ENCODE data around the gene ZNF624. TPM values are rescaled to one million over a fixed set of nuclear protein-coding genes. Genes with fewer than 3 reads are reported as not detected.
"Not testable (repeated sequence)": the region's sequence is repeated elsewhere in the genome, so short reads cannot be mapped to it uniquely, and the experiment has no call there.

ZNF624 gene
- total RNA-seq, 2 experiments from 2014 or later, result 3.5 to 5.8 TPM

DNA sequence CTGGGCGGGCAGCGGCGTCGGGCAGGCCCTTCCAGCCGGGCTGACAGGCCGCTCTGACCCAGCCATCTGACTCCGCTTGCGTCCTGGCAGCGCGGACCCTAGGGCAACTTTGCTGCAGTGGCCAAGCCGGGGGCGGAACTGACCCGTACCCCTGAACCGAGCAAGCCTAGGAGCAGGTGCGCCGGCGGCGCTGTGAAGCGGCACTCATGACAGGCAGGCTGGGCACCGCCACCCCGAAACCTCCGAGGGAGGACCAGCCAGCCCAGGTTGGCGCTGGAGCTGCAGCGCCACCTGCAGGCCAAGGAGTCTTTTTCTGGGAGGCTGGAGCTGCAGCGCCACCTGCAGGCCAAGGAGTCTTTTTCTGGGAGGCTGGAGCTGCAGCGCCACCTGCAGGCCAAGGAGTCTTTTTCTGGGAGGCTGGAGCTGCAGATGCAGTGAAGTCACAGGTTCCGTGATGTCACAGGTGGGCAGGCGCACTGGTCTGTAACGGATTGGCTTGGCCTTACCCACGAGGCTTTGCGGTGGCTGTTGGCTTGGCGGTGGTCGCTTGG lies 36.2 kb upstream of the ZNF624 start, which contains the start of gene CCDC144A:
TSS of gene CCDC144A (plus strand) at position 511 of the 551 bp plus-strand sequence. CDS start 160 bp downstream, outside the sequence.
- POLR2A ChIA-PET; H3K9me3 ChIP-seq (ENCODE audit: low read length); H3K4me3 ChIP-seq (ENCODE audit: low read depth, low read length, poor library complexity, severe bottlenecking); H3K79me2 ChIP-seq (ENCODE audit: insufficient read depth, low read depth, low read length); H3K4me1 ChIP-seq (ENCODE audit: insufficient read depth, low read length, poor library complexity, severe bottlenecking); H3K4me2 ChIP-seq (ENCODE audit: low read length); H2AFZ ChIP-seq (ENCODE audit: low read length); H3K36me3 ChIP-seq (ENCODE audit: insufficient read depth, low read length); H4K20me1 ChIP-seq (ENCODE audit: insufficient read depth, low read length); BruUV-seq (replicated peaks); H3K9me2 ChIP-seq (ENCODE audit: insufficient read depth, low read length); H3K27ac ChIP-seq (ENCODE audit: low read depth, low read length, poor library complexity, severe bottlenecking): not testable (repeated sequence)
- CTCF ChIA-PET (ENCODE audit: unreplicated experiment), result interaction anchor here (0.6 kb wide), 1 partner anchor 333 kb away, joined by 3 read pairs; no protein-coding TSS in a partner anchor
- intact Hi-C loops (cut with micrococcal nuclease; ENCODE audit: unreplicated experiment), result loop anchor here (5.0 kb wide), 1 partner anchor 153 kb away; no protein-coding TSS in a partner anchor
- TF ChIP-seq, protein P1, sequence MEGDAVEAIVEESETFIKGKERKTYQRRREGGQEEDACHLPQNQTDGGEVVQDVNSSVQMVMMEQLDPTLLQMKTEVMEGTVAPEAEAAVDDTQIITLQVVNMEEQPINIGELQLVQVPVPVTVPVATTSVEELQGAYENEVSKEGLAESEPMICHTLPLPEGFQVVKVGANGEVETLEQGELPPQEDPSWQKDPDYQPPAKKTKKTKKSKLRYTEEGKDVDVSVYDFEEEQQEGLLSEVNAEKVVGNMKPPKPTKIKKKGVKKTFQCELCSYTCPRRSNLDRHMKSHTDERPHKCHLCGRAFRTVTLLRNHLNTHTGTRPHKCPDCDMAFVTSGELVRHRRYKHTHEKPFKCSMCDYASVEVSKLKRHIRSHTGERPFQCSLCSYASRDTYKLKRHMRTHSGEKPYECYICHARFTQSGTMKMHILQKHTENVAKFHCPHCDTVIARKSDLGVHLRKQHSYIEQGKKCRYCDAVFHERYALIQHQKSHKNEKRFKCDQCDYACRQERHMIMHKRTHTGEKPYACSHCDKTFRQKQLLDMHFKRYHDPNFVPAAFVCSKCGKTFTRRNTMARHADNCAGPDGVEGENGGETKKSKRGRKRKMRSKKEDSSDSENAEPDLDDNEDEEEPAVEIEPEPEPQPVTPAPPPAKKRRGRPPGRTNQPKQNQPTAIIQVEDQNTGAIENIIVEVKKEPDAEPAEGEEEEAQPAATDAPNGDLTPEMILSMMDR (conservative IDR thresholded peaks at IDR 0.05; ENCODE audit: low read length), result peak; percentile 80
- DNase-seq (ENCODE audit: low spot score), result peak; percentile 41

DNA sequence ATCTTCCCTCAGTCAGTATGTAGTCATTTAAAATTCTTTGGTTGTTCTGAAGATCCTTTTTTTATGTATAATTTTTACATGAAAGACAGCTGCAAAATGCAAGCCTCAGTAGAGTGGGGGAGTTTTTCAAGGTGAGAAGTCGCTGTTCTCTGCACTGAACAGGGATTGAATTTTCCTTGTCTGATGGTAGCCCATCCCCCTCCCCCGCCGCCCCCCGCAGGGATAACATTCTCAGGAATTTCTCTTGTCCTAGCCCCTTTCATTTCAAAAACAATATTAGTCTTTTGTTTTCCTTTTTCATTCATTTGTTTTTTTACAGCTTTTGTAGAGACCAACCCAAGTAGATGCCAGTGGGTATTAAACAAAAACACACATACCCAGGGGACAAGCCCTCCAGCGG lies 33.5 kb upstream of the ZNF624 start:
- H2AFZ ChIP-seq (ENCODE audit: low read length); H4K20me1 ChIP-seq (ENCODE audit: insufficient read depth, low read length); BruUV-seq (replicated peaks); H3K27ac ChIP-seq (ENCODE audit: low read depth, low read length, poor library complexity, severe bottlenecking); H3K9me3 ChIP-seq (ENCODE audit: low read length); H3K4me2 ChIP-seq (ENCODE audit: low read length); H3K4me1 ChIP-seq (ENCODE audit: insufficient read depth, low read length, poor library complexity, severe bottlenecking); H3K79me2 ChIP-seq (ENCODE audit: insufficient read depth, low read depth, low read length); POLR2A ChIA-PET; H3K4me3 ChIP-seq (ENCODE audit: low read depth, low read length, poor library complexity, severe bottlenecking); CTCF ChIA-PET (ENCODE audit: unreplicated experiment); H3K36me3 ChIP-seq (ENCODE audit: insufficient read depth, low read length); DNase-seq (ENCODE audit: low spot score); H3K9me2 ChIP-seq (ENCODE audit: insufficient read depth, low read length): not testable (repeated sequence)
- intact Hi-C loops (cut with micrococcal nuclease; ENCODE audit: unreplicated experiment), result loop anchor here (5.0 kb wide), 1 partner anchor 150 kb away; no protein-coding TSS in a partner anchor

DNA sequence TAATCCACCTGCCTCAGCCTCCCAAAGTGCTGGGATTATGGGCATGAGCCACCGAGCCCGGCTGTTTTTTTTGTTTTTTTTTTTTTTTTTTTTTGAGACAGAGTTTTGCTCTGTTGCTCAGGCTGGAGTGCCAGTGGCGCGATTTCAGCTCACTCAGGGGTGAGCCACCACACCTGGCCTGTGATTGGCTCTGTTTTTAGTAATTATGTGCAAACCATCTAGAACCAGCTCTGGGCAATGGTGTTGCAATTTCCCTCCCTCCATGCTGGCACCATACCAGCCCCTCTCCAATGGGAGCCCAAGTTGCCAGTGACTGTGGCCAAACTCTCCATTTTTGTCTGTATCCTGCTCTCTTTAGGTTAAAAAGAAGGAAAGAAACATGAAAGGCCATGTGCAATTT lies 32.4 kb upstream of the ZNF624 start:
- CTCF ChIA-PET (ENCODE audit: unreplicated experiment); BruUV-seq (replicated peaks): not testable (repeated sequence)
- intact Hi-C loops (cut with micrococcal nuclease; ENCODE audit: unreplicated experiment), result loop anchor here (5.0 kb wide), 1 partner anchor 149 kb away; no protein-coding TSS in a partner anchor

DNA sequence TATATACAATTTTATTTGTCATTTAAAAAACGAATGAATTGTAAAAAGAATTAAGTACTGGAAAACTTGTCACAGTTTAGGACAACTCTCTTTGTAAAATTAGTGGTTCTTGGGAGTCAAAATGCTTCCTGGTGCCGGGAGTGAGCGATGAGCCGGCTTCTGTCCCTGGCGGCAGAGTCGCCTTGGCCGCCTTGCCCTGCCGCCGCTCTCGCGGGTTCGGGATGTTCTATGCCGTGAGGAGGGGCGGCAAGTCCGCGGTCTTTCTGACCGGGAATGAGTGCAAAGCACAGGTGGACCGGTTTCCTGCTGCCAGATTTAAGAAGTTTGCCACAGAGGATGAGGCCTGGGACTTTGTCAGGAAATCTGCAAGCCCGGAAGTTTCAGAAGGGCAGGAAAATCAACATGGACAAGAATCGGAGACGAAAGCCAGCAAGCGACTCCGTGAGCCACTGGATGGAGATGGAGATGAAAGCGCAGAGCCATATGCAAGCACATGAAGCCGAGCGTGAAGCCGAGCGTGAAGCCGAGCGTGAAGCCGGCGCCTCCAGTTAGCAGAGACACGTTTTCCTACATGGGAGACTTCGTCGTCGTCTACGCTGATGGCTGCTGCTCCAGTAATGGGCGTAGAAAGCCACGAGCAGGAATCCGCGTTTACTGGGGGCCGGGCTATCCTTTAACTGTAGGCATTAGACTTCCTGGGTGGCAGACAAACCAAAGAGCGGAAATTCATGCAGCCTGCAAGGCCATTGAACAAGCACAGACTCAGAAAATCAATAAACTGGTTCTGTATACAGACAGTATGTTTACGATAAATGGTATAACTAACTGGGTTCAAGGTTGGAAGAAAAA lies 29.9 kb upstream of the ZNF624 start:
- H3K36me3 ChIP-seq (ENCODE audit: insufficient read depth, low read length); POLR2A ChIA-PET; H3K9me3 ChIP-seq (ENCODE audit: low read length); H3K4me1 ChIP-seq (ENCODE audit: insufficient read depth, low read length, poor library complexity, severe bottlenecking); H4K20me1 ChIP-seq (ENCODE audit: insufficient read depth, low read length); H2AFZ ChIP-seq (ENCODE audit: low read length); H3K27ac ChIP-seq (ENCODE audit: low read depth, low read length, poor library complexity, severe bottlenecking); BruUV-seq (replicated peaks); DNase-seq (ENCODE audit: low spot score); H3K4me3 ChIP-seq (ENCODE audit: low read depth, low read length, poor library complexity, severe bottlenecking); H3K9me2 ChIP-seq (ENCODE audit: insufficient read depth, low read length); CTCF ChIA-PET (ENCODE audit: unreplicated experiment); H3K4me2 ChIP-seq (ENCODE audit: low read length); H3K79me2 ChIP-seq (ENCODE audit: insufficient read depth, low read depth, low read length): not testable (repeated sequence)
- intact Hi-C loops (cut with micrococcal nuclease; ENCODE audit: unreplicated experiment), result loop anchor here (5.0 kb wide), 1 partner anchor 91 kb away; no protein-coding TSS in a partner anchor

More for the DNA sequence above, 32.4 kb upstream of the ZNF624 start:
- H3K36me3 ChIP-seq (ENCODE audit: insufficient read depth, low read length); H3K4me1 ChIP-seq (ENCODE audit: insufficient read depth, low read length, poor library complexity, severe bottlenecking); H3K79me2 ChIP-seq (ENCODE audit: insufficient read depth, low read depth, low read length); DNase-seq (ENCODE audit: low spot score); H2AFZ ChIP-seq (ENCODE audit: low read length); H4K20me1 ChIP-seq (ENCODE audit: insufficient read depth, low read length); H3K4me3 ChIP-seq (ENCODE audit: low read depth, low read length, poor library complexity, severe bottlenecking); H3K9me3 ChIP-seq (ENCODE audit: low read length); H3K27ac ChIP-seq (ENCODE audit: low read depth, low read length, poor library complexity, severe bottlenecking); H3K9me2 ChIP-seq (ENCODE audit: insufficient read depth, low read length); H3K4me2 ChIP-seq (ENCODE audit: low read length): not testable (repeated sequence)
- POLR2A ChIA-PET, result interaction anchor here (0.7 kb wide), 1 partner anchor 24 kb away, joined by 5 read pairs; no protein-coding TSS in a partner anchor

Data from OCI-LY7 (cell line).